Hepatocyte (in vitro differentiated cells): Measurements from ENCODE around the gene PRR3. TPM values are rescaled to one million over a fixed set of nuclear protein-coding genes. Genes with fewer than 3 reads are reported as not detected.

ENCODE experiments used
- DNase-seq: peaks from one replicate; pipeline ENCODE4 v3.0.0-alpha.2; 2016; ENCODE audit warnings: low spot score
- H2AFZ ChIP-seq: fragments of 200-600 bp; sonication (generic); 2 replicates; pipeline ENCODE4 v1.6.0; 2016; ENCODE audit warnings: antibody characterized with exemption, mild to moderate bottlenecking
- H3K27ac ChIP-seq: fragments of 200-600 bp; sonication (generic); 2 replicates; pipeline ENCODE4 v1.5.1; 2016; ENCODE audit warnings: mild to moderate bottlenecking
- H3K27me3 ChIP-seq: fragments of 200-600 bp; sonication (generic); 2 replicates; pipeline ENCODE4 v1.6.1; 2016
- H3K36me3 ChIP-seq: fragments of 200-600 bp; sonication (generic); replicated peaks from 2 replicates; pipeline ENCODE4 v1.5.1; 2016; ENCODE audit warnings: low read depth; ENCODE audit not compliant: insufficient read depth
- H3K4me1 ChIP-seq: fragments of 200-600 bp; sonication (generic); 2 replicates; pipeline ENCODE4 v1.5.1; 2016; ENCODE audit warnings: mild to moderate bottlenecking, moderate library complexity; ENCODE audit not compliant: insufficient read depth
- H3K4me2 ChIP-seq: fragments of 200-600 bp; sonication (generic); 2 replicates; pipeline ENCODE4 v1.6.0; 2016
- H3K4me3 ChIP-seq: fragments of 200-600 bp; sonication (generic); 2 replicates; pipeline ENCODE4 v1.5.1; 2016; ENCODE audit warnings: mild to moderate bottlenecking
- H3K79me2 ChIP-seq: fragments of 200-600 bp; sonication (generic); 2 replicates; pipeline ENCODE4 v1.6.0; 2017; ENCODE audit warnings: mild to moderate bottlenecking
- H3K9me2 ChIP-seq: fragments of 200-600 bp; sonication (generic); replicated peaks from 2 replicates; pipeline ENCODE4 v1.6.0; 2017; ENCODE audit warnings: mild to moderate bottlenecking; ENCODE audit not compliant: insufficient read depth
- H3K9me3 ChIP-seq: fragments of 200-600 bp; sonication (generic); 2 replicates; pipeline ENCODE4 v1.5.1; 2016; ENCODE audit warnings: low read depth, mild to moderate bottlenecking
- H4K20me1 ChIP-seq: fragments of 200-600 bp; sonication (generic); 2 replicates; pipeline ENCODE4 v1.6.0; 2016; ENCODE audit warnings: mild to moderate bottlenecking; ENCODE audit not compliant: insufficient read depth, poor library complexity, severe bottlenecking
- CTCF ChIP-seq: fragments of 200-600 bp; sonication (generic); IDR thresholded peaks from 2 replicates; pipeline ENCODE4 v1.5.1; 2016; ENCODE audit warnings: antibody characterized with exemption, mild to moderate bottlenecking; ENCODE audit not compliant: poor library complexity
- EZH2 ChIP-seq: fragments of 200-600 bp; sonication (generic); IDR thresholded peaks from 2 replicates; pipeline ENCODE4 v1.6.1; 2016; ENCODE audit warnings: antibody characterized with exemption, mild to moderate bottlenecking, borderline replicate concordance
- EZH2phosphoT487 ChIP-seq: fragments of 200-600 bp; sonication (generic); IDR thresholded peaks from one replicate; pipeline ENCODE4 v1.6.1; 2018; ENCODE audit warnings: antibody characterized with exemption, mild to moderate bottlenecking, low read depth, moderate library complexity; ENCODE audit not compliant: unreplicated experiment, severe bottlenecking
- WGBS: methylation state at CpG from one replicate; pipeline ENCODE4 v1.1.6; 2016; ENCODE audit warnings: low lambda C conversion rate; ENCODE audit errors: missing lambda C conversion rate; 5-methylcytosine and 5-hydroxymethylcytosine counted together
- polyA plus RNA-seq: library from polyadenylated mRNA; unstranded; fragments of >200 nt; fragmentation: Nextera tagmentation; extraction: Ambion mirVana; gene quantifications from 2 replicates; pipeline ENCODE4 v1.2.1, GENCODE V29; 2016
- total RNA-seq: library from RNA; depleted of rRNA; stranded (reverse); fragments of >200 nt; gene quantifications from 2 replicates; pipeline ENCODE4 v1.2.3, GENCODE V29; 2014

The PRR3 gene
- total and polyA plus RNA-seq, 2 experiments from 2014 or later, result 7.8 to 10.1 TPM

- no peaks in the 10 kb centered on the region for H3K9me2 ChIP-seq
- peaks cover 1% of the 10 kb centered on the region for H4K20me1 ChIP-seq
- no peaks in the 10 kb centered on the region for H3K27me3 ChIP-seq
- H3K27ac ChIP-seq, result no peak overlapping the region
- no peak overlapping the region for H2AFZ ChIP-seq
- H3K9me3 ChIP-seq, result no peaks in the 10 kb centered on the region
- no peaks in the 10 kb centered on the region for H3K36me3 ChIP-seq
- H3K4me1 ChIP-seq, result no peaks in the 10 kb centered on the region
- H3K4me3 ChIP-seq, result no peak overlapping the region
- H3K4me2 ChIP-seq, result no peak overlapping the region
- peaks cover 13% of the 10 kb centered on the region for H3K79me2 ChIP-seq
- 100% methylated on average over 1 of the region's 1 CpG for WGBS
- TF ChIP-seq CTCF, result no peak
- TF ChIP-seq EZH2, result no peak
- TF ChIP-seq EZH2phosphoT487, result no peak
- DNase-seq, result no peak
Observed at GRCh38 chr6:30564114-30564513, 7.0 kb downstream of the PRR3 start.

GRCh38 chr6:30565772-30566171 lies 8.7 kb downstream of the PRR3 start:
- Histone ChIP-seq H3K4me3 (no peak overlapping the region), H2AFZ (no peak overlapping the region), H3K9me2 (no peaks in the 10 kb centered on the region), H3K4me1 (peaks cover 6% of the 10 kb centered on the region), H3K9me3 (no peaks in the 10 kb centered on the region), H3K36me3 (no peaks in the 10 kb centered on the region), H4K20me1 (no peaks in the 10 kb centered on the region), H3K4me2 (no peak overlapping the region), H3K79me2 (peaks cover 2% of the 10 kb centered on the region), H3K27me3 (no peaks in the 10 kb centered on the region), H3K27ac (no peak overlapping the region)
- no peak for TF ChIP-seq EZH2
- TF ChIP-seq EZH2phosphoT487, result no peak
- no peak for TF ChIP-seq CTCF
- DNase-seq, result no peak

GRCh38 chr6:30568245-30568644 lies 11.2 kb downstream of the PRR3 start:
- TF ChIP-seq EZH2, result no peak
- Histone ChIP-seq H3K36me3 (no peaks in the 10 kb centered on the region), H3K4me1 (peaks cover 17% of the 10 kb centered on the region), H2AFZ (no peak overlapping the region), H3K79me2 (peaks cover 14% of the 10 kb centered on the region), H3K9me2 (no peaks in the 10 kb centered on the region), H3K4me3 (no peak overlapping the region), H3K4me2 (no peak overlapping the region), H3K9me3 (no peaks in the 10 kb centered on the region), H3K27me3 (no peaks in the 10 kb centered on the region), H4K20me1 (peaks cover 13% of the 10 kb centered on the region), H3K27ac (no peak overlapping the region)
- 76% methylated on average over 3 of the region's 3 CpGs for WGBS
- DNase-seq, result no peak

- Histone ChIP-seq H3K9me3 (no peaks in the 10 kb centered on the region), H3K4me1 (peaks cover 17% of the 10 kb centered on the region), H3K36me3 (no peaks in the 10 kb centered on the region), H3K79me2 (peaks cover 34% of the 10 kb centered on the region), H3K27me3 (no peaks in the 10 kb centered on the region), H3K27ac (peak overlapping the region; percentile 87), H3K4me2 (peak overlapping the region; percentile 77), H4K20me1 (peaks cover 31% of the 10 kb centered on the region), H2AFZ (peak overlapping the region; percentile 69), H3K9me2 (no peaks in the 10 kb centered on the region), H3K4me3 (peak overlapping the region; percentile 26)
- no peak for DNase-seq
- no peak for TF ChIP-seq EZH2phosphoT487
- TF ChIP-seq EZH2, result no peak
- TF ChIP-seq CTCF, result no peak
- 37% methylated on average over 1 of the region's 1 CpG for WGBS
Observed at GRCh38 chr6:30570263-30570662, 13.2 kb downstream of the PRR3 start.
